Esophagus squamous epithelium (tissue), 4 donors: ENCODE measurements around the gene XPNPEP1.

Experiments
- POLR2A ChIP-seq, 4 donors: fragments of 450-650 bp; IDR thresholded peaks; one replicate each; pipeline ENCODE4 v1.6.1; 2017; ENCODE audit warnings: antibody characterized with exemption in 4 of 4, mild to moderate bottlenecking in 4 of 4, moderate library complexity in 3 of 4
- TF ChIP-seq, protein P1 (sequence below), 6 experiments: fragments of 450-650 bp in 4 of 6; fragments of 200-600 bp in 2 of 6; sonication (generic) in 2 of 6; IDR thresholded peaks; one replicate each; pipeline ENCODE4 v1.5.1; 2016 to 2019; ENCODE audit warnings: antibody characterized with exemption in 6 of 6, mild to moderate bottlenecking in 4 of 6, moderate library complexity in 4 of 6

- TF ChIP-seq, protein P1, sequence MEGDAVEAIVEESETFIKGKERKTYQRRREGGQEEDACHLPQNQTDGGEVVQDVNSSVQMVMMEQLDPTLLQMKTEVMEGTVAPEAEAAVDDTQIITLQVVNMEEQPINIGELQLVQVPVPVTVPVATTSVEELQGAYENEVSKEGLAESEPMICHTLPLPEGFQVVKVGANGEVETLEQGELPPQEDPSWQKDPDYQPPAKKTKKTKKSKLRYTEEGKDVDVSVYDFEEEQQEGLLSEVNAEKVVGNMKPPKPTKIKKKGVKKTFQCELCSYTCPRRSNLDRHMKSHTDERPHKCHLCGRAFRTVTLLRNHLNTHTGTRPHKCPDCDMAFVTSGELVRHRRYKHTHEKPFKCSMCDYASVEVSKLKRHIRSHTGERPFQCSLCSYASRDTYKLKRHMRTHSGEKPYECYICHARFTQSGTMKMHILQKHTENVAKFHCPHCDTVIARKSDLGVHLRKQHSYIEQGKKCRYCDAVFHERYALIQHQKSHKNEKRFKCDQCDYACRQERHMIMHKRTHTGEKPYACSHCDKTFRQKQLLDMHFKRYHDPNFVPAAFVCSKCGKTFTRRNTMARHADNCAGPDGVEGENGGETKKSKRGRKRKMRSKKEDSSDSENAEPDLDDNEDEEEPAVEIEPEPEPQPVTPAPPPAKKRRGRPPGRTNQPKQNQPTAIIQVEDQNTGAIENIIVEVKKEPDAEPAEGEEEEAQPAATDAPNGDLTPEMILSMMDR (IDR thresholded peaks at IDR 0.05), result no peak
- TF ChIP-seq POLR2A (IDR thresholded peaks at IDR 0.05), result no peak
Observed at GRCh38 chr10:109837384-109837783, 85.9 kb downstream of the XPNPEP1 start.
